IPS DF 4.7 (cell line): ENCODE measurements around the gene LAT.

Experiments
- DNase-seq: peaks from one replicate; pipeline ENCODE4 v3.0.0-alpha.2; 2013; ENCODE audit warnings: low spot score; ENCODE audit errors: extremely low read depth

LAT gene

GRCh38 chr16:29007730-29008593 lies 23.1 kb downstream of the LAT start:
- no peak for DNase-seq

- DNase-seq = no peak
Measured at GRCh38 chr16:29009050-29009837, 24.4 kb downstream of the LAT start.

GRCh38 chr16:29009838-29010166 lies 24.9 kb downstream of the LAT start:
- DNase-seq = no peak

- no peak for DNase-seq
Measured at GRCh38 chr16:29011112-29011511, 26.3 kb downstream of the LAT start.

GRCh38 chr16:29011851-29012250 lies 27.0 kb downstream of the LAT start:
- no peak for DNase-seq

GRCh38 chr16:29012913-29013553 lies 28.2 kb downstream of the LAT start:
- no peak for DNase-seq

GRCh38 chr16:29014561-29015069 lies 29.8 kb downstream of the LAT start:
- no peak for DNase-seq

- no peak for DNase-seq
Measured at GRCh38 chr16:29022196-29022595, 37.3 kb downstream of the LAT start.

- no peak for DNase-seq
Measured at GRCh38 chr16:29023279-29024277, 38.7 kb downstream of the LAT start.

GRCh38 chr16:29024278-29024677 lies 39.4 kb downstream of the LAT start:
- no peak for DNase-seq

GRCh38 chr16:29025218-29025617 lies 40.4 kb downstream of the LAT start:
- DNase-seq = no peak

- DNase-seq = no peak
Measured at GRCh38 chr16:29025735-29026134, 40.9 kb downstream of the LAT start.

- no peak for DNase-seq
Measured at GRCh38 chr16:29028457-29029167, 43.8 kb downstream of the LAT start.

- DNase-seq = no peak
Measured at GRCh38 chr16:29029168-29029994, 44.5 kb downstream of the LAT start.

GRCh38 chr16:29030086-29030840 lies 45.4 kb downstream of the LAT start:
- no peak for DNase-seq
